ENCODE results near the gene KLHL1. TPM values are rescaled to one million over a fixed set of nuclear protein-coding genes. Genes with fewer than 3 reads are reported as not detected.

Gene KLHL1
- total and polyA plus RNA-seq, 2 of the 13 experiments (the other 11 are each of a cell fraction or from before 2014, with no cell fraction given) = 0.01 TPM; not detected in 1

DNA sequence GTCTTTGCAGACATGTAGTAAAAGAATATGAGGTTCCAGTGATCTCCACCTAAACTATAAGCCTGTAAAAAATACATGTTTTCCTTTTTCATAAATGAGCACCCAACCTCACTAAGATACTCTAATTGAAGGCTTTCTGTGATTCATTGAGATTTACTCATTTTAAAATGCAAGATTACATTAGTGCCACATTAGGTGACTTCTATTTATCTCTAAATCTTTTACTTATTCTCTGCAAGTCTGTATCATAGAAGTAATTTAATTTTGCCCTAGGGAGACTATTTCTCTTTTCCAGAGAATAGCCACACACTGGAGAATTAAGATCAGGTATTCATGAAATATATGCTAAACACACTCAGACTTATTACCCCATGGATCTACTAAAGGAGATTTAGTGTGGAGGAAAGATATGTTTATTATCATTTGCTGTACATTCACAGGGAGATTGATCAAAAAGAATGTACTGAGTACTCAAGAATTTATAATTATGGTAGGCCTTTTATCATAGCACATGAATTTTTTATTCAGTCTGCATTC, 290.9 kb downstream of the KLHL1 start:
- Histone ChIP-seq H3K9me3 (ENCODE audit: low read length) (no peaks in the 10 kb centered on the region), H3K79me2 (ENCODE audit: insufficient read depth, low read length) (no peaks in the 10 kb centered on the region), H3K4me3 (replicated peaks in 1 of 3; ENCODE audit: insufficient read depth in 1 of 3, low read depth in 2 of 3, low read length in 3 of 3) (no peak overlapping the region), H2AFZ (ENCODE audit: low read length) (no peak overlapping the region), H3K4me1 (ENCODE audit: insufficient read depth, low read length) (no peaks in the 10 kb centered on the region), H3K9ac (ENCODE audit: insufficient read depth, low read depth, low read length) (no peak overlapping the region), H3K27ac (ENCODE audit: extremely low read length, insufficient read depth, low read length) (no peak overlapping the region), H4K20me1 (ENCODE audit: insufficient read depth, low read length) (no peaks in the 10 kb centered on the region), H3K36me3 (replicated peaks in 1 of 2; ENCODE audit: control insufficient read depth in 1 of 2, insufficient read depth in 2 of 2, low read length in 2 of 2) (no peaks in the 10 kb centered on the region), H3K4me2 (ENCODE audit: low read depth, low read length) (no peak overlapping the region), H3K27me3 (ENCODE audit: control insufficient read depth in 1 of 2, insufficient read depth in 2 of 2, low read length in 2 of 2) (no peaks in the 10 kb centered on the region)
- POLR2A ChIA-PET = no interaction called here
- TF ChIP-seq PAF1 (CRISPR knock-in tag; IDR thresholded peaks at IDR 0.05) (no peak), MED8 (CRISPR knock-in tag; IDR thresholded peaks at IDR 0.05; ENCODE audit: insufficient replicate concordance) (no peak), ZNF17 (CRISPR knock-in tag; IDR thresholded peaks at IDR 0.05) (no peak), HNF4G (IDR thresholded peaks at IDR 0.05; ENCODE audit: borderline replicate concordance, low read depth, low read length) (no peak), HNF4G (CRISPR knock-in tag; IDR thresholded peaks at IDR 0.05; ENCODE audit: borderline replicate concordance, low read depth) (no peak), CEBPG (CRISPR knock-in tag; IDR thresholded peaks at IDR 0.05) (no peak), RAD51 (IDR thresholded peaks at IDR 0.05; ENCODE audit: borderline replicate concordance) (no peak), ZNF879 (CRISPR knock-in tag; IDR thresholded peaks at IDR 0.05) (no peak), GPN1 (CRISPR knock-in tag; IDR thresholded peaks at IDR 0.05; ENCODE audit: borderline replicate concordance) (no peak)
- TF ChIP-seq, protein P1, sequence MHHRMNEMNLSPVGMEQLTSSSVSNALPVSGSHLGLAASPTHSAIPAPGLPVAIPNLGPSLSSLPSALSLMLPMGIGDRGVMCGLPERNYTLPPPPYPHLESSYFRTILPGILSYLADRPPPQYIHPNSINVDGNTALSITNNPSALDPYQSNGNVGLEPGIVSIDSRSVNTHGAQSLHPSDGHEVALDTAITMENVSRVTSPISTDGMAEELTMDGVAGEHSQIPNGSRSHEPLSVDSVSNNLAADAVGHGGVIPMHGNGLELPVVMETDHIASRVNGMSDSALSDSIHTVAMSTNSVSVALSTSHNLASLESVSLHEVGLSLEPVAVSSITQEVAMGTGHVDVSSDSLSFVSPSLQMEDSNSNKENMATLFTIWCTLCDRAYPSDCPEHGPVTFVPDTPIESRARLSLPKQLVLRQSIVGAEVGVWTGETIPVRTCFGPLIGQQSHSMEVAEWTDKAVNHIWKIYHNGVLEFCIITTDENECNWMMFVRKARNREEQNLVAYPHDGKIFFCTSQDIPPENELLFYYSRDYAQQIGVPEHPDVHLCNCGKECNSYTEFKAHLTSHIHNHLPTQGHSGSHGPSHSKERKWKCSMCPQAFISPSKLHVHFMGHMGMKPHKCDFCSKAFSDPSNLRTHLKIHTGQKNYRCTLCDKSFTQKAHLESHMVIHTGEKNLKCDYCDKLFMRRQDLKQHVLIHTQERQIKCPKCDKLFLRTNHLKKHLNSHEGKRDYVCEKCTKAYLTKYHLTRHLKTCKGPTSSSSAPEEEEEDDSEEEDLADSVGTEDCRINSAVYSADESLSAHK (CRISPR knock-in tag; IDR thresholded peaks at IDR 0.05; ENCODE audit: borderline replicate concordance) = no peak
- TF ChIP-seq, protein P2, sequence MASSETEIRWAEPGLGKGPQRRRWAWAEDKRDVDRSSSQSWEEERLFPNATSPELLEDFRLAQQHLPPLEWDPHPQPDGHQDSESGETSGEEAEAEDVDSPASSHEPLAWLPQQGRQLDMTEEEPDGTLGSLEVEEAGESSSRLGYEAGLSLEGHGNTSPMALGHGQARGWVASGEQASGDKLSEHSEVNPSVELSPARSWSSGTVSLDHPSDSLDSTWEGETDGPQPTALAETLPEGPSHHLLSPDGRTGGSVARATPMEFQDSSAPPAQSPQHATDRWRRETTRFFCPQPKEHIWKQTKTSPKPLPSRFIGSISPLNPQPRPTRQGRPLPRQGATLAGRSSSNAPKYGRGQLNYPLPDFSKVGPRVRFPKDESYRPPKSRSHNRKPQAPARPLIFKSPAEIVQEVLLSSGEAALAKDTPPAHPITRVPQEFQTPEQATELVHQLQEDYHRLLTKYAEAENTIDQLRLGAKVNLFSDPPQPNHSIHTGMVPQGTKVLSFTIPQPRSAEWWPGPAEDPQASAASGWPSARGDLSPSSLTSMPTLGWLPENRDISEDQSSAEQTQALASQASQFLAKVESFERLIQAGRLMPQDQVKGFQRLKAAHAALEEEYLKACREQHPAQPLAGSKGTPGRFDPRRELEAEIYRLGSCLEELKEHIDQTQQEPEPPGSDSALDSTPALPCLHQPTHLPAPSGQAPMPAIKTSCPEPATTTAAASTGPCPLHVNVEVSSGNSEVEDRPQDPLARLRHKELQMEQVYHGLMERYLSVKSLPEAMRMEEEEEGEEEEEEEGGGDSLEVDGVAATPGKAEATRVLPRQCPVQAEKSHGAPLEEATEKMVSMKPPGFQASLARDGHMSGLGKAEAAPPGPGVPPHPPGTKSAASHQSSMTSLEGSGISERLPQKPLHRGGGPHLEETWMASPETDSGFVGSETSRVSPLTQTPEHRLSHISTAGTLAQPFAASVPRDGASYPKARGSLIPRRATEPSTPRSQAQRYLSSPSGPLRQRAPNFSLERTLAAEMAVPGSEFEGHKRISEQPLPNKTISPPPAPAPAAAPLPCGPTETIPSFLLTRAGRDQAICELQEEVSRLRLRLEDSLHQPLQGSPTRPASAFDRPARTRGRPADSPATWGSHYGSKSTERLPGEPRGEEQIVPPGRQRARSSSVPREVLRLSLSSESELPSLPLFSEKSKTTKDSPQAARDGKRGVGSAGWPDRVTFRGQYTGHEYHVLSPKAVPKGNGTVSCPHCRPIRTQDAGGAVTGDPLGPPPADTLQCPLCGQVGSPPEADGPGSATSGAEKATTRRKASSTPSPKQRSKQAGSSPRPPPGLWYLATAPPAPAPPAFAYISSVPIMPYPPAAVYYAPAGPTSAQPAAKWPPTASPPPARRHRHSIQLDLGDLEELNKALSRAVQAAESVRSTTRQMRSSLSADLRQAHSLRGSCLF (CRISPR knock-in tag; IDR thresholded peaks at IDR 0.05; ENCODE audit: borderline replicate concordance) = no peak
- DNase-seq (ENCODE audit: low spot score) = no peak
- no TSS peak for BruUV-seq (replicated peaks)
- no peak for ATAC-seq
- intact Hi-C loops (cut with micrococcal nuclease; ENCODE audit: unreplicated experiment) (no loop called here), in situ Hi-C loops (cut with HindIII; ENCODE audit: extremely low pct_ligation_motif_present, low pct_unique_long_range_greater_than_20kb) (no loop called here)
- CTCF ChIA-PET (ENCODE audit: low intra/inter-chr PET ratio, low total read pairs) = no interaction called here
- FAIRE-seq = no peak
